H1 (cell line): ENCODE measurements around the gene TRAF5.

ENCODE experiments used
- BACH1 ChIP-seq: IDR thresholded peaks from 2 replicates; pipeline ENCODE4 v1.6.1; 2012; ENCODE audit warnings: low read length, improper control_type of control experiment
- EP300 ChIP-seq, 2 experiments: IDR thresholded peaks; 1 replicate in 1 of 2; 2 replicates in 1 of 2; pipeline ENCODE4 v1.6.1; 2011 to 2012; ENCODE audit warnings: low read depth in 2 of 2, low read length in 2 of 2, mild to moderate bottlenecking in 2 of 2, borderline replicate concordance in 1 of 2, inconsistent platforms in 1 of 2, moderate library complexity in 1 of 2
- GABPA ChIP-seq: IDR thresholded peaks from 2 replicates; pipeline ENCODE4 v1.6.1; 2011; ENCODE audit warnings: mild to moderate bottlenecking, low read length, moderate library complexity, borderline replicate concordance; ENCODE audit not compliant: insufficient read depth
- GTF2F1 ChIP-seq: IDR thresholded peaks from 2 replicates; pipeline ENCODE4 v1.6.1; 2012; ENCODE audit warnings: low read depth, low read length, improper control_type of control experiment, borderline replicate concordance
- POLR2A ChIP-seq, 2 experiments: IDR thresholded peaks; 1 replicate in 1 of 2; 2 replicates in 1 of 2; pipeline ENCODE4 v1.6.1; 2011; ENCODE audit warnings: low read depth in 2 of 2, low read length in 2 of 2, mild to moderate bottlenecking in 2 of 2; ENCODE audit errors: control extremely low read depth in 1 of 2
- POLR2AphosphoS5 ChIP-seq: IDR thresholded peaks from 2 replicates; pipeline ENCODE4 v1.6.1; 2011; ENCODE audit warnings: low read depth, low read length
- SIN3A ChIP-seq, 2 experiments: IDR thresholded peaks in 1 of 2; conservative IDR thresholded peaks in 1 of 2; 2 replicates each; pipeline ENCODE4 v1.6.1; 2011 to 2012; ENCODE audit warnings: low read length in 2 of 2, improper control_type of control experiment in 1 of 2, low read depth in 1 of 2, mild to moderate bottlenecking in 1 of 2
- SUZ12 ChIP-seq: fragments of 200-600 bp; sonication (generic); IDR thresholded peaks from 2 replicates; pipeline ENCODE4 v1.6.1; 2012; ENCODE audit warnings: mild to moderate bottlenecking, inconsistent platforms, low read length, moderate library complexity, mixed read lengths
- YY1 ChIP-seq: IDR thresholded peaks from 2 replicates; pipeline ENCODE4 v1.6.1; 2011; ENCODE audit warnings: low read depth, mild to moderate bottlenecking, low read length
- TF ChIP-seq, protein P1 (sequence below), 3 experiments: IDR thresholded peaks; 1 replicate in 2 of 3; 2 replicates in 1 of 3; pipeline versions ENCODE4 v1.5.1 to v1.6.1; 2011; ENCODE audit warnings: low read length in 3 of 3, mild to moderate bottlenecking in 3 of 3, inconsistent platforms in 2 of 3, low read depth in 1 of 3, moderate library complexity in 1 of 3; ENCODE audit not compliant: insufficient read depth in 1 of 3; ENCODE audit errors: control extremely low read depth in 1 of 3
- TF ChIP-seq, protein P2 (sequence below): IDR thresholded peaks from 2 replicates; pipeline ENCODE4 v1.6.1; 2012; ENCODE audit warnings: inconsistent platforms

DNA sequence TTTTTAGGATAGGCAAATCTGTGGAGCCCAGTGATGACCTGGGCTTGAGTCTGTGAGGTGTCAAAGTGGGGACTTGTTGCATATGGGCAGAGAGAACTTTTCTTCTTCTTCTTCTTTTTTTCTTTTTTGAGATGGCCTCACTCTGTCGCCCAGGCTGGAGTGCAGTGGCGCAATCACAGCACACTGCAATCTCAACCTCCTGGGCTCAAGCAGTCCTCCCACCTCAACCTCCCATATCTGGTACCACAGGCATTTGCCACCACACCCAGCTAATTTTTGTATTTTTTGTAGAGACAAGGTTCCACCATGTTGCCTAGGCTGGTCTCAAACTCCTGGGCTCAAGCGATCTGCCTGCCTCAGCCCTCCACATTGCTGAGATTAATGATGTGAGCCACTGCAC is 85.0 kb downstream of the TRAF5 start:
- TF ChIP-seq GABPA (no peak), SIN3A (conservative IDR thresholded peaks at IDR 0.05 in 1 of 2, IDR thresholded peaks at IDR 0.05 in 1 of 2; ENCODE audit: low read depth in 1 of 2, low read length in 2 of 2) (no peak), SUZ12 (no peak), BACH1 (no peak), YY1 (no peak), POLR2AphosphoS5 (no peak), GTF2F1 (no peak), POLR2A (IDR thresholded peaks at IDR 0.05; ENCODE audit: control extremely low read depth in 1 of 2, low read depth in 2 of 2, low read length in 2 of 2) (no peak), EP300 (IDR thresholded peaks at IDR 0.05; ENCODE audit: borderline replicate concordance in 1 of 2, low read depth in 2 of 2, low read length in 2 of 2) (no peak)
- TF ChIP-seq, protein P1, sequence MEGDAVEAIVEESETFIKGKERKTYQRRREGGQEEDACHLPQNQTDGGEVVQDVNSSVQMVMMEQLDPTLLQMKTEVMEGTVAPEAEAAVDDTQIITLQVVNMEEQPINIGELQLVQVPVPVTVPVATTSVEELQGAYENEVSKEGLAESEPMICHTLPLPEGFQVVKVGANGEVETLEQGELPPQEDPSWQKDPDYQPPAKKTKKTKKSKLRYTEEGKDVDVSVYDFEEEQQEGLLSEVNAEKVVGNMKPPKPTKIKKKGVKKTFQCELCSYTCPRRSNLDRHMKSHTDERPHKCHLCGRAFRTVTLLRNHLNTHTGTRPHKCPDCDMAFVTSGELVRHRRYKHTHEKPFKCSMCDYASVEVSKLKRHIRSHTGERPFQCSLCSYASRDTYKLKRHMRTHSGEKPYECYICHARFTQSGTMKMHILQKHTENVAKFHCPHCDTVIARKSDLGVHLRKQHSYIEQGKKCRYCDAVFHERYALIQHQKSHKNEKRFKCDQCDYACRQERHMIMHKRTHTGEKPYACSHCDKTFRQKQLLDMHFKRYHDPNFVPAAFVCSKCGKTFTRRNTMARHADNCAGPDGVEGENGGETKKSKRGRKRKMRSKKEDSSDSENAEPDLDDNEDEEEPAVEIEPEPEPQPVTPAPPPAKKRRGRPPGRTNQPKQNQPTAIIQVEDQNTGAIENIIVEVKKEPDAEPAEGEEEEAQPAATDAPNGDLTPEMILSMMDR (IDR thresholded peaks at IDR 0.05; ENCODE audit: control extremely low read depth in 1 of 3, insufficient read depth in 1 of 3, low read depth in 1 of 3, low read length in 3 of 3) = no peak
- TF ChIP-seq, protein P2, sequence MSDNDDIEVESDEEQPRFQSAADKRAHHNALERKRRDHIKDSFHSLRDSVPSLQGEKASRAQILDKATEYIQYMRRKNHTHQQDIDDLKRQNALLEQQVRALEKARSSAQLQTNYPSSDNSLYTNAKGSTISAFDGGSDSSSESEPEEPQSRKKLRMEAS = no peak
